ENCODE results near the gene MBD6.

Gene MBD6

DNA sequence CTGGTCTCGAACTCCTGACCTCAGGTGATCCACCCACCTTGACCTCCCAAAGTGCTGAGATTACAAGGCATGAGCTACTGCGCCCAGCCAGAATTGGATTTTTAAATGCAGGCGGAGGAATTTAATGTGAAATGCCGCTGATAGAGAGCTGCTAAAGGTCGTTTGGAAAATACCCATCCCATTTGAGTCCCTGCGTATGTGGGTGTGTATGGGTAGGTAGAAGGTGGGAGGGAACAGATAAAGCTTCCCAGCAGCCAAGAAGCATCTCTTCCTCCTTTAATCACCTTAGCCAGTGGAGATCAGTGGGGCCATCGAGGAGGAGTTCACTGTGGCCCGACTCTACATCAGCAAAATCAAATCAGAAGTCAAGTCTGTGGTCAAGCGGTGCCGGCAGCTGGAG, 52.2 kb downstream of the MBD6 start:
- DNase-seq (ENCODE audit: low spot score): no peak
- TF ChIP-seq, protein P1, sequence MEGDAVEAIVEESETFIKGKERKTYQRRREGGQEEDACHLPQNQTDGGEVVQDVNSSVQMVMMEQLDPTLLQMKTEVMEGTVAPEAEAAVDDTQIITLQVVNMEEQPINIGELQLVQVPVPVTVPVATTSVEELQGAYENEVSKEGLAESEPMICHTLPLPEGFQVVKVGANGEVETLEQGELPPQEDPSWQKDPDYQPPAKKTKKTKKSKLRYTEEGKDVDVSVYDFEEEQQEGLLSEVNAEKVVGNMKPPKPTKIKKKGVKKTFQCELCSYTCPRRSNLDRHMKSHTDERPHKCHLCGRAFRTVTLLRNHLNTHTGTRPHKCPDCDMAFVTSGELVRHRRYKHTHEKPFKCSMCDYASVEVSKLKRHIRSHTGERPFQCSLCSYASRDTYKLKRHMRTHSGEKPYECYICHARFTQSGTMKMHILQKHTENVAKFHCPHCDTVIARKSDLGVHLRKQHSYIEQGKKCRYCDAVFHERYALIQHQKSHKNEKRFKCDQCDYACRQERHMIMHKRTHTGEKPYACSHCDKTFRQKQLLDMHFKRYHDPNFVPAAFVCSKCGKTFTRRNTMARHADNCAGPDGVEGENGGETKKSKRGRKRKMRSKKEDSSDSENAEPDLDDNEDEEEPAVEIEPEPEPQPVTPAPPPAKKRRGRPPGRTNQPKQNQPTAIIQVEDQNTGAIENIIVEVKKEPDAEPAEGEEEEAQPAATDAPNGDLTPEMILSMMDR (IDR thresholded peaks at IDR 0.05; ENCODE audit: extremely low read depth, missing control alignments): no peak

DNA sequence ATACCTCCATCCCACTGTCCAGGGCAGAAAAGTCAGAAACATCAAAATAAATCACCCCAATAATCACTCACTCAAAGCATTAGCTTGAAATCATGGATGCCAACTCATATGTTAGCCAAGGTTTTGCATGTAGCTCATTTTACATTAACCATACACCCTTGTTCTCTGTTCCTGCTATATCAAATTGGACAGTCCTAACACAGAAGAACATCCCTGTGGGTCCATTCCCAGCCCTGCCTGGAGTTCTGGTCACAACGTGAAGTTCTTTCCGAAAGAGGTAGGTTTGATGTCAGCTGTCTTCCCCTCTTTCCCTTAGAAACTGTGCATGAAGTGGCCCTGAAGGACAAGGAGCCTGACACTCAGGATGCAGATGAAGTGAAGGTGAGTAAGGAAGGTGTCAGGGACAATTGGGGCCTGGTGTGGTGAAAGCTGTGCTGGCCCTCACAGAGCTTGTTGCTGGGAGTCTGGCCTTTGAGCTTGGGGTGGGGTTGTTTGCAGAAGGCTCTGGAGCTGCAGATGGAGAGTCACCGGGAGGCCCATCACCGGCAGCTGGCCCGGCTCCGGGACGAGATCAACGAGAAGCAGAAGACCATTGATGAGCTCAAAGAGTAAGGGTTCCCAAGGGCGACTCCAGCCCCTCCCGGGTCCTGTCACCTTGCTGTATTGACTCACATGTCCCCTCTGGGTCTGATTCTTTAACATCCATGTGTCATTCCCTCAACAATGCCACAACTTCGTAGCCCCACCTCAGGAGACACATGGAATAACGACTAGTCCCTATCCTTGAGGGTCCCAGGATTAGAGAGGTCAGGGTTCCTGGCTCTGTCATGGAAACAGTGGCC, 53.4 kb downstream of the MBD6 start:
- TF ChIP-seq, protein P1 (IDR thresholded peaks at IDR 0.05; ENCODE audit: extremely low read depth, missing control alignments): no peak
- DNase-seq (ENCODE audit: low spot score): no peak

DNA sequence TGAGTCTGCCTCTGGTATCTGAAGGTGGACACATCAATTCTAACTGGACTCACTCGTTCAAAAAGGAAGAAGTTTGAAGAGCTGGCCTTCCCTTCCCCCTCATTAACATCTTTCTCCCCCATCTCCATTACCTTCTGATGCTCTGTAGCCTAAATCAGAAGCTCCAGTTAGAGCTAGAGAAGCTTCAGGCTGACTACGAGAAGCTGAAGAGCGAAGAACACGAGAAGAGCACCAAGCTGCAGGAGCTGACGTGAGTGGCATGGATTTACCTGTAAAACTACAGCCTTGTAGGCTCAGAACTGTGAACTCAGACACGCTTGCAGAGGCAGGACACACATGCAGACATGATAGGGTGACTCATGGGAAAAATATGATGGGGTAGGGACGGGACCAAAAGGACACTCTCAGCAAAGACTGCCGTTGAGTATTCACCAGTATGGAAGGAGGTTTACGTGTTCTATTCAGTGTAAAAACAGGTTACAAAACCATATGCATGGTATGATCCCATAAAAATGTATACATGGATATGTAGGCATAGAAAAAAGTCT, 54.1 kb downstream of the MBD6 start:
- DNase-seq (ENCODE audit: low spot score): no peak
- TF ChIP-seq, protein P1 (IDR thresholded peaks at IDR 0.05; ENCODE audit: extremely low read depth, missing control alignments): no peak

DNA sequence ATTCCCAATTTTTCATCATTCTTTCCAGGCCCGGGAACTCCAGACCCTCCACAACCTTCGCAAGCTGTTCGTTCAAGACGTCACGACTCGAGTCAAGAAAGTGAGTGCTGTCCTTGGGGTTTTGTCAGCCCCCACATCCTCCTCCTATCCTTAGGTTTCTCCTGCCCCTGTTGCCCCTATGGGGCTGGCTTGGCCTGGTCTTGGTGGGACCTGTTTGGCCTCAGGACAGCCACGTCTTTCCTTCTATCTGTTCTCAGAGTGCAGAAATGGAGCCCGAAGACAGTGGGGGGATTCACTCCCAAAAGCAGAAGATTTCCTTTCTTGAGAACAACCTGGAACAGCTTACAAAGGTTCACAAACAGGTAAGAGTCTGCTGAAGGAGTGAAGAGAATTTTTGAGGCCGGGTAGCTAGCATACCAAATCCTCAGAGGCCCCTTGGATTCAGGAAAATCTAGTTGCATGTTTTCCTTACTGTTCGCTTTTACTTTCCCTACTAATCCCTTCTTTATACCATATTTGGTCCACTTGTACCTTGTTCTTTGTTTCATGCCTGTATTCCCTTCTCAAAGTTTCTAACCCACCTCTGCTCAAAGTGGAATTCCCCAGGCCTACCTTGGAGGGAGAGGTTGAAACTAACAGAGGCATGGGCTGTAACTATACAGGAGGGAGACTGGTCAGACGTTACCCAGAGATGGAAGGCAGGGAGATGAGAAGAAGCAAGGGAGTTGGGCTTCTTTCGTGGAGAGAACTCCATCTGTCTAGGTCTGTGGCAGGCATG, 55.5 kb downstream of the MBD6 start:
- no peak for DNase-seq (ENCODE audit: low spot score)
- TF ChIP-seq, protein P1 (IDR thresholded peaks at IDR 0.05; ENCODE audit: extremely low read depth, missing control alignments): no peak

DNA sequence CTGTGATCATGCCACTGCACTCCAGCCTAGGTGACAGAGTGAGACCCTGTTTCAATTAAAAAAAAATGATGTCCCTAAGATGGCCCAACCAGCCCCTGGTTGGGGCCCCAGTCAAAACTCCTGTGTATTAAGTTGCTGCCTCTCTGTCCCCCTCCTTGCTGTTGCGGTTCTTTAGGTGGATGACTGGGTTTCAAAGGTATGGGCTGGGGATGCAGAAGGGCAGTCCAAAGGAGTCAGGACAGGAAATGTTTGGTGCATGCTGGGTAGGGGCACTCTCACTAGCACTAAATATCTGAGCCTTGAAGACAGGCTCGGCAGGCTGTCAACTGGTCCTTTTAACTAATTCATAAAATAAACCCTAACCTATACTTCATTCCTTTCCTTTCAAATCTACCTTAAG, 56.4 kb downstream of the MBD6 start:
- TF ChIP-seq, protein P1 (IDR thresholded peaks at IDR 0.05; ENCODE audit: extremely low read depth, missing control alignments): no peak
- DNase-seq (ENCODE audit: low spot score): no peak

Data from GM20000 (cell line).